K562 (cell line): ENCODE results near the gene RALGPS1.

Experiments
- ADNP ChIP-seq: fragments of 200-800 bp; sonication (Bioruptor generic); IDR thresholded peaks from 2 replicates; pipeline ENCODE4 v1.6.1; 2016; ENCODE audit warnings: missing genetic modification characterization, missing compliant biosample characterization
- CBFB ChIP-seq: sonication (generic); formaldehyde crosslinking; IDR thresholded peaks from 2 replicates; pipeline ENCODE4 v1.4.0; 2020; ENCODE audit warnings: mild to moderate bottlenecking, missing genetic modification reagents
- CTCF ChIP-seq, 3 experiments: IDR thresholded peaks in 2 of 3; conservative IDR thresholded peaks in 1 of 3; 2 replicates each; pipeline ENCODE4 v1.5.1; 2011 to 2012; ENCODE audit warnings: low read length in 3 of 3, mild to moderate bottlenecking in 3 of 3, control low read depth in 2 of 3, improper control_type of control experiment in 1 of 3, inconsistent platforms in 1 of 3, low read depth in 1 of 3, mixed read lengths in 1 of 3, moderate library complexity in 1 of 3; ENCODE audit not compliant: insufficient read depth in 2 of 3
- EP300 ChIP-seq: IDR thresholded peaks from 2 replicates; pipeline ENCODE4 v1.6.1; 2012; ENCODE audit warnings: low read length, improper control_type of control experiment
- ETV5 ChIP-seq: sonication (generic); formaldehyde crosslinking; IDR thresholded peaks from 2 replicates; pipeline ENCODE4 v1.4.0; 2020; ENCODE audit warnings: low read depth, mild to moderate bottlenecking, missing genetic modification reagents
- EZH2 ChIP-seq: IDR thresholded peaks from 2 replicates; pipeline ENCODE4 v1.6.1; 2012; ENCODE audit warnings: low read depth, mild to moderate bottlenecking, inconsistent platforms, low read length, borderline replicate concordance
- HDAC1 ChIP-seq, 2 experiments: fragments of 450-650 bp; IDR thresholded peaks; 2 replicates each; pipeline ENCODE4 v1.6.1; 2016 to 2017; ENCODE audit warnings: inconsistent platforms in 1 of 2, mild to moderate bottlenecking in 1 of 2, moderate library complexity in 1 of 2
- HMG20A ChIP-seq: fragments of 450-650 bp; formaldehyde crosslinking; conservative IDR thresholded peaks from 2 replicates; pipeline ENCODE4 v1.4.0; 2020; ENCODE audit warnings: mild to moderate bottlenecking, mixed read lengths
- POLR2A ChIP-seq: fragments of 450-650 bp; conservative IDR thresholded peaks from 2 replicates; pipeline ENCODE4 v1.6.1; 2016
- ZFX ChIP-seq: sonication (generic); formaldehyde crosslinking; IDR thresholded peaks from 2 replicates; pipeline ENCODE4 v1.8.0; 2022; ENCODE audit warnings: mild to moderate bottlenecking, missing genetic modification reagents, moderate library complexity

- TF ChIP-seq CTCF (IDR thresholded peaks at IDR 0.05 in 2 of 3, conservative IDR thresholded peaks at IDR 0.05 in 1 of 3; ENCODE audit: insufficient read depth in 2 of 3, low read depth in 1 of 3, low read length in 3 of 3) (no peak), HMG20A (CRISPR knock-in tag) (no peak), EZH2 (no peak), ETV5 (no peak), ADNP (no peak), POLR2A (no peak), ZFX (no peak), CBFB (CRISPR knock-in tag) (no peak), EP300 (no peak), HDAC1 (IDR thresholded peaks at IDR 0.05) (no peak)
These were observed 341.1 kb downstream of the RALGPS1 start for GRCh38 chr9:127255692-127256091.
